Neuronal stem cell (in vitro differentiated cells): ENCODE results near the gene CPEB1.
A peak's percentile ranks its signal among the peaks of the same experiment; 100 is the strongest.

Experiments used
- DNase-seq: peaks from one replicate; pipeline ENCODE4 v3.0.0-alpha.2; 2013; ENCODE audit warnings: low spot score
- H2AFZ ChIP-seq: one replicate; pipeline ENCODE4 v1.6.1; 2013; ENCODE audit warnings: mild to moderate bottlenecking, low read length, inconsistent platforms
- H2AK5ac ChIP-seq: 2 replicates; pipeline ENCODE4 v1.6.1; 2013; ENCODE audit warnings: low read depth, mild to moderate bottlenecking, inconsistent platforms, low read length, moderate library complexity, mixed read lengths
- H2BK120ac ChIP-seq: 2 replicates; pipeline ENCODE4 v1.6.1; 2013; ENCODE audit warnings: low read depth, mild to moderate bottlenecking, inconsistent platforms, low read length, moderate library complexity, mixed read lengths
- H2BK12ac ChIP-seq: one replicate; pipeline ENCODE4 v1.6.1; 2013; ENCODE audit warnings: low read length, inconsistent platforms
- H2BK15ac ChIP-seq: 2 replicates; pipeline ENCODE4 v1.6.1; 2013; ENCODE audit warnings: mild to moderate bottlenecking, low read length, inconsistent platforms, mixed read lengths
- H2BK5ac ChIP-seq: one replicate; pipeline ENCODE4 v1.6.1; 2013; ENCODE audit warnings: inconsistent platforms, mild to moderate bottlenecking, low read length, moderate library complexity
- H3K14ac ChIP-seq: one replicate; pipeline ENCODE4 v1.6.1; 2013; ENCODE audit warnings: low read length, inconsistent platforms
- H3K18ac ChIP-seq: 2 replicates; pipeline ENCODE4 v1.6.1; 2013; ENCODE audit warnings: low read length, inconsistent platforms
- H3K23ac ChIP-seq: 2 replicates; pipeline ENCODE4 v1.6.1; 2013; ENCODE audit warnings: low read depth, mild to moderate bottlenecking, mixed read lengths, low read length, inconsistent platforms; ENCODE audit not compliant: poor library complexity
- H3K27ac ChIP-seq: replicated peaks from 3 replicates; pipeline ENCODE4 v1.5.1; 2013; ENCODE audit warnings: low read length, inconsistent platforms
- H3K27me3 ChIP-seq, 3 experiments: 2 replicates each; pipeline ENCODE4 v1.6.1; 2013; ENCODE audit warnings: low read length in 3 of 3, mild to moderate bottlenecking in 2 of 3, inconsistent platforms in 1 of 3, low read depth in 1 of 3, mixed read lengths in 1 of 3, moderate library complexity in 1 of 3; ENCODE audit not compliant: control insufficient read depth in 3 of 3, insufficient read depth in 3 of 3
- H3K36me3 ChIP-seq, 2 donors: replicated peaks in 1 of 2; 2 replicates each; pipeline ENCODE4 v1.6.1; 2013; ENCODE audit warnings: low read length in 2 of 2; ENCODE audit not compliant: control insufficient read depth in 2 of 2, insufficient read depth in 2 of 2
- H3K4ac ChIP-seq: 2 replicates; pipeline ENCODE4 v1.6.1; 2013; ENCODE audit warnings: inconsistent platforms, mild to moderate bottlenecking, low read length, moderate library complexity
- H3K4me1 ChIP-seq, 2 donors: 1 replicate in 1 of 2; 2 replicates in 1 of 2; pipeline ENCODE4 v1.6.1; 2013; ENCODE audit warnings: low read length in 2 of 2, low read depth in 1 of 2; ENCODE audit not compliant: control insufficient read depth in 2 of 2, insufficient read depth in 1 of 2
- H3K4me2 ChIP-seq: one replicate; pipeline ENCODE4 v1.6.1; 2013; ENCODE audit warnings: mild to moderate bottlenecking, low read length, inconsistent platforms; ENCODE audit not compliant: insufficient read depth, poor library complexity, severe bottlenecking
- H3K4me3 ChIP-seq, 2 donors: 2 replicates each; pipeline ENCODE4 v1.5.1; 2013; ENCODE audit warnings: low read length in 2 of 2, mild to moderate bottlenecking in 2 of 2, inconsistent platforms in 1 of 2, moderate library complexity in 1 of 2
- H3K79me1 ChIP-seq: one replicate; pipeline ENCODE4 v1.6.1; 2013; ENCODE audit warnings: low read depth, mild to moderate bottlenecking, inconsistent platforms, low read length, moderate library complexity
- H3K9ac ChIP-seq: one replicate; pipeline ENCODE4 v1.6.1; 2013; ENCODE audit warnings: mild to moderate bottlenecking, low read depth, low read length, inconsistent platforms; ENCODE audit not compliant: poor library complexity
- H3K9me3 ChIP-seq, 2 donors: replicated peaks in 1 of 2; 2 replicates each; pipeline versions ENCODE3 to v1.6.1; 2013; ENCODE audit warnings: low read length in 2 of 2, mild to moderate bottlenecking in 2 of 2, inconsistent platforms in 1 of 2, low read depth in 1 of 2, mixed read lengths in 1 of 2, moderate library complexity in 1 of 2; ENCODE audit not compliant: control insufficient read depth in 2 of 2, insufficient read depth in 1 of 2
- H4K8ac ChIP-seq: one replicate; pipeline ENCODE4 v1.6.1; 2013; ENCODE audit warnings: low read depth, mild to moderate bottlenecking, inconsistent platforms, low read length, moderate library complexity
- H4K91ac ChIP-seq: one replicate; pipeline ENCODE4 v1.6.1; 2013; ENCODE audit warnings: low read length, low read depth, mild to moderate bottlenecking, inconsistent platforms; ENCODE audit not compliant: poor library complexity
- WGBS, 2 donors: extraction: QIAGEN DNeasy Blood & Tissue Kit; methylation state at CpG; one replicate each; pipeline ENCODE4 v1.1.7; 2013; ENCODE audit warnings: missing lambda C conversion rate in 2 of 2, mixed read lengths in 1 of 2; ENCODE audit not compliant: insufficient read length in 2 of 2, insufficient replicate concordance in 1 of 2; ENCODE audit errors: extremely low coverage in 2 of 2; 5-methylcytosine and 5-hydroxymethylcytosine counted together

CPEB1 gene

DNA sequence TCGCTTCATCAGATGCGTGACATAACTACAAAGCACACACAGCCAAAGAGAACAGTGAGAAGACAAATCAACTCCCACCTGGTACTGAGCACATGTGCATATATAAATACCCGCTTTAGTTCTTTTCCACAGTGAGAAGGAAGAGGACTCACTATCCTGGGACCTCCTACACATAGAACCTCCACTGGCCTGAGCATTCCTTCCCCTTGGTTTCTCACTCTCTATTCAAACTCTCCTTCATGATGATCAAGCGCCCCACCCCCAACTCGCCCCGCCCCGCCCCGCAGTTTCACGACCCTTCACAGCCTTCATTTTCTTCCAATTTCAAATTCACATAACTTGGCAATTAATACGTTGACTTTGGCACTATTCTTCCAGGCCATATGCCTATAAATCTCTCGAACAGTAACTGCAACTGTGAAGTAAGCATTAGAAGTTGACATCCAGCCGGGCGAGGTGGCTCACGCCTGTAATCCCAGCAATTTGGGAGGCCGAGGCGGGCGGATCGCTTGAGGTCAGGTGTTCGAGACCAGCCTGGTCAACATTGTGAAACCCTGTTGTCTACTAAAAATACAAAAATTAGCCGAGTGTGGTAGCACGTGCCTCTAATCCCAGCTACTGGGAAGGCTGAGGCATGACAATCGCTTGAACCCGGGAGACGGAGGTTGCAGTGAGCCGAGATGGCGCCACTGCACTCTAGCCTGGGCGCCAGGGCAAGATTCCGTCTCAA, 108.0 kb downstream of the CPEB1 start:
- H3K79me1 ChIP-seq = peaks cover 1% of the 10 kb centered on the region
- H3K4ac ChIP-seq = no peak overlapping the region
- no peak overlapping the region for H2BK120ac ChIP-seq
- DNase-seq = no peak
- no peak overlapping the region for H2BK12ac ChIP-seq
- peak overlapping the region; percentile 89 for H3K9ac ChIP-seq
- no peak overlapping the region for H3K18ac ChIP-seq
- no peaks in the 10 kb centered on the region for H3K27me3 ChIP-seq
- no peak overlapping the region for H2BK5ac ChIP-seq
- no peak overlapping the region for H3K27ac ChIP-seq
- peak overlapping the region; percentile 92 for H2AK5ac ChIP-seq
- no peak overlapping the region for H2BK15ac ChIP-seq
- no peak overlapping the region for H4K8ac ChIP-seq
- no peaks in the 10 kb centered on the region for H3K9me3 ChIP-seq
- no peak overlapping the region for H3K23ac ChIP-seq
- H3K4me1 ChIP-seq = peaks cover 14 to 19% of the 10 kb centered on the region in 2 donors
- WGBS, 2 donors = no CpG with 5 or more reads among the region's 28 CpGs
- no peak overlapping the region for H2AFZ ChIP-seq
- H4K91ac ChIP-seq = no peak overlapping the region
- H3K4me2 ChIP-seq = peak overlapping the region; percentile 63
- H3K36me3 ChIP-seq = peaks cover 35 to 52% of the 10 kb centered on the region in 2 donors
- no peak overlapping the region for H3K14ac ChIP-seq
- H3K4me3 ChIP-seq = peak overlapping the region; percentile 89 to 93

- H3K23ac ChIP-seq = no peak overlapping the region
- WGBS, 2 donors = no CpG with 5 or more reads among the region's 4 CpGs
- no peak overlapping the region for H3K4me2 ChIP-seq
- H2AFZ ChIP-seq = no peak overlapping the region
- no peak overlapping the region for H3K4me3 ChIP-seq
- no peak overlapping the region for H3K9ac ChIP-seq
- no peak overlapping the region for H3K14ac ChIP-seq
- H3K79me1 ChIP-seq = peaks cover 1% of the 10 kb centered on the region
- peaks cover 44 to 61% of the 10 kb centered on the region in 2 donors for H3K36me3 ChIP-seq
- DNase-seq = no peak
- peaks cover 4 to 6% of the 10 kb centered on the region in 2 donors for H3K4me1 ChIP-seq
- H4K91ac ChIP-seq = no peak overlapping the region
- H3K27ac ChIP-seq = no peak overlapping the region
- H2BK5ac ChIP-seq = no peak overlapping the region
- H3K18ac ChIP-seq = no peak overlapping the region
- H4K8ac ChIP-seq = no peak overlapping the region
- H2BK12ac ChIP-seq = no peak overlapping the region
- no peak overlapping the region for H2AK5ac ChIP-seq
- no peak overlapping the region for H2BK120ac ChIP-seq
- H3K4ac ChIP-seq = no peak overlapping the region
- H3K9me3 ChIP-seq = no peaks in the 10 kb centered on the region
- H3K27me3 ChIP-seq = peaks cover 0 to 3% (median 0%) of the 10 kb centered on the region in 3 experiments
- no peak overlapping the region for H2BK15ac ChIP-seq
Measured at GRCh38 chr15:82537351-82537908, 109.7 kb downstream of the CPEB1 start.

DNA sequence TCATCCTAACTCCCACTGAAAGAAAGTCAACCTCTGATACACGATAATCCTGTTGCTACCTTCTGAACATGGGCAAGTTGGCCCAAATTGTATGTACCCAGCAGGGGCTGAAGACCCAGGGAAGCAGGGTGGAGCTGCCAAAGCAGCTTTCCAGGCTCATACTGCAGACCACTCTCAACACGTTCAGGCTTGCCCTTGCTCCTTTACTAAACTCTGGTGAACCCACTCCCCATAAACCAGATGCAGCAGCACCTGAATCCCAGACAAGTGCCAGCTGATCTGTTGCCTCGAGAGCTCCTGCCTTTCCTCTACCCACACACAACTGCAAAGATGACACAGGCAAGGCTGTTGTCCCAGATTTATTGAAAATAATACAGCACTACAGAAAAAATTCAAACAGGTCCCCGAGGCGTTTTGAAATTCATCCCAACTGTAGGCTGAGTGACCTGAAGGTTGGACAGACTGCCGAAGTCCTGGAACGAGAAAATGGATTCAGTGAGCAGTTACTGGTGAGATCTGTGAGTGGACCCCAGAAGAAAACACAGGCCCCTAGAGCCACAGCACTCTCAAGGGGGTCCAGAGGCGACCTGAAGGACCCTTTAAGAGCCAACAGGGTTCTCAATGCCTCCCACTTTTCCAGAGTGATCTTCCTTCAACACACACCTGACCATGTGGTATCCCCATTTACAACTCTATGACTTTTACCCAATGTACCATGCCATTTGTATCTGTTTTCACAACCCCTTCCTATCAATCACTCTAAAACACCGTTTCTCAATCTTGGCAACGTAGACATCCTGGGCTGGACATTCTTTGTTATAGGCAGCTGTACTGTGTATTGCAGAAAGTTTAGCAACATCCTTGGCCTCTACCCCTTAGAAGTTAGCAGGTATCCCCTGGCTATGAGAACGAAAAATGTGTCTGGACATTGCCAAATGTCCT, 110.5 kb downstream of the CPEB1 start:
- no peaks in the 10 kb centered on the region for H3K9me3 ChIP-seq
- no peak overlapping the region for H3K14ac ChIP-seq
- WGBS, 2 donors = 100% methylated on average over 1 of the region's 11 CpGs; no CpG with 5 or more reads in 1 of the 2 donors
- no peak overlapping the region for H2AFZ ChIP-seq
- H3K27me3 ChIP-seq = peaks cover 0 to 3% (median 0%) of the 10 kb centered on the region in 3 experiments
- no peak overlapping the region for H3K4ac ChIP-seq
- H3K23ac ChIP-seq = no peak overlapping the region
- H3K79me1 ChIP-seq = peaks cover 1% of the 10 kb centered on the region
- no peak overlapping the region for H2BK12ac ChIP-seq
- H2BK120ac ChIP-seq = no peak overlapping the region
- no peak overlapping the region for H3K18ac ChIP-seq
- H2AK5ac ChIP-seq = no peak overlapping the region
- no peak overlapping the region for H2BK15ac ChIP-seq
- H3K27ac ChIP-seq = peak overlapping the region; percentile 11
- peaks cover 4 to 6% of the 10 kb centered on the region in 2 donors for H3K4me1 ChIP-seq
- no peak overlapping the region for H2BK5ac ChIP-seq
- H4K91ac ChIP-seq = no peak overlapping the region
- H3K9ac ChIP-seq = no peak overlapping the region
- H3K36me3 ChIP-seq = peaks cover 44 to 61% of the 10 kb centered on the region in 2 donors
- H4K8ac ChIP-seq = no peak overlapping the region
- H3K4me2 ChIP-seq = no peak overlapping the region
- no peak overlapping the region for H3K4me3 ChIP-seq
- no peak for DNase-seq
